HL-60 (cell line): ENCODE results near the gene MCM6.

Experiments
- CTCF ChIP-seq: IDR thresholded peaks from one replicate; pipeline ENCODE4 v1.5.1; 2011; ENCODE audit warnings: low read length, control low read depth, inconsistent platforms; ENCODE audit not compliant: insufficient read depth
- POLR2AphosphoS5 ChIP-seq: IDR thresholded peaks from 2 replicates; pipeline ENCODE4 v1.6.1; 2012; ENCODE audit warnings: low read depth

DNA sequence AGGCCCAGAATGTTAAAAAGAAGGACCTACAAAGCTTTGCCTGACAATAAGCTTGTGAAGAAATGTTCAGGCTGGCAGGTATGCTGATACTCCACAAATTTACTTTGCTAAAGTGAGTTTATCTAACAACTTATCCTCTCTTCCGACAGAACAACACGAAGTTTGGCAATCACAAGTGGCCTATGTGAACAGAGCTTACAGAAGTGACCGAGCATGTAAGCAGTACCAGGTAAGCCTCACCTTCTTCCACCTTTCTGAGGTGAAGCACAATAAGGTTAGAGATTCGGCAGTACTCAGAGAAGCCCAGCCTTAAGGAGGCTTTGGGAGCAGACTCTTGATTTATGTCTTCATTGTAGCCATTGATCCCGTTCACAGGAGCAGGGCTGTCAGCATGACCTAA lies 30.2 kb downstream of the MCM6 start:
- TF ChIP-seq CTCF, result no peak
- TF ChIP-seq POLR2AphosphoS5, result no peak
